Mucosa of rectum (tissue), 2 donors: Measurements from ENCODE around the gene ATAD3B.
"Not testable (repeated sequence)": the region's sequence is repeated elsewhere in the genome, so short reads cannot be mapped to it uniquely, and the experiment has no call there.

Experiments
- H3K27ac ChIP-seq, 2 donors: one replicate each; pipeline ENCODE4 v1.7.0; 2013; ENCODE audit warnings: inconsistent platforms in 2 of 2, low read depth in 2 of 2, low read length in 2 of 2
- H3K27me3 ChIP-seq, 2 donors: one replicate each; pipeline ENCODE4 v1.7.0; 2013; ENCODE audit warnings: low read length in 2 of 2; ENCODE audit not compliant: control insufficient read depth in 2 of 2, insufficient read depth in 2 of 2
- H3K36me3 ChIP-seq, 2 donors: one replicate each; pipeline ENCODE4 v1.7.0; 2013; ENCODE audit warnings: low read length in 2 of 2; ENCODE audit not compliant: control insufficient read depth in 2 of 2, insufficient read depth in 2 of 2
- H3K4me1 ChIP-seq, 2 donors: one replicate each; pipeline ENCODE4 v1.7.0; 2013; ENCODE audit warnings: low read length in 2 of 2, mild to moderate bottlenecking in 1 of 2; ENCODE audit not compliant: control insufficient read depth in 2 of 2, insufficient read depth in 2 of 2
- H3K4me3 ChIP-seq, 2 donors: one replicate each; pipeline ENCODE4 v1.7.0; 2013; ENCODE audit warnings: low read length in 2 of 2
- H3K9ac ChIP-seq, 2 donors: one replicate each; pipeline ENCODE4 v1.7.0; 2013; ENCODE audit warnings: low read length in 2 of 2, low read depth in 1 of 2, mild to moderate bottlenecking in 1 of 2
- H3K9me3 ChIP-seq, 2 donors: one replicate each; pipeline ENCODE4 v1.7.0; 2013; ENCODE audit warnings: low read length in 2 of 2; ENCODE audit not compliant: control insufficient read depth in 2 of 2
- donor health status: healthy.
- donor health status: Normal muscosa, but diverticular disease.

Gene ATAD3B

GRCh38 chr1:1479547-1480487, 8.3 kb downstream of the ATAD3B start:
- no peaks in the 10 kb centered on the region for H3K4me1 ChIP-seq
- H3K4me3 ChIP-seq, result no peak overlapping the region
- H3K27ac ChIP-seq, result no peak overlapping the region
- H3K36me3 ChIP-seq, result peaks cover 14 to 37% of the 10 kb centered on the region in 2 donors
- no peak overlapping the region for H3K9ac ChIP-seq
- no peaks in the 10 kb centered on the region for H3K9me3 ChIP-seq
- no peaks in the 10 kb centered on the region for H3K27me3 ChIP-seq

GRCh38 chr1:1480488-1480867, 8.9 kb downstream of the ATAD3B start:
- not testable (repeated sequence) for H3K9ac ChIP-seq, H3K27me3 ChIP-seq, H3K4me1 ChIP-seq, H3K9me3 ChIP-seq, H3K4me3 ChIP-seq, H3K27ac ChIP-seq
- H3K36me3 ChIP-seq, result peaks cover 14 to 37% of the 10 kb centered on the region in 2 donors

- H3K4me1 ChIP-seq, H3K9me3 ChIP-seq: not testable (repeated sequence)
- peaks cover 19 to 42% of the 10 kb centered on the region in 2 donors for H3K36me3 ChIP-seq
Measured at GRCh38 chr1:1481811-1482210, 10.2 kb downstream of the ATAD3B start.

GRCh38 chr1:1482856-1483255, 11.3 kb downstream of the ATAD3B start:
- peaks cover 22 to 39% of the 10 kb centered on the region in 2 donors for H3K36me3 ChIP-seq
- H3K4me3 ChIP-seq, result no peak overlapping the region
- no peaks in the 10 kb centered on the region for H3K4me1 ChIP-seq
- H3K9ac ChIP-seq, result no peak overlapping the region
- H3K27me3 ChIP-seq, result no peaks in the 10 kb centered on the region
- no peak overlapping the region for H3K27ac ChIP-seq
- H3K9me3 ChIP-seq, result no peaks in the 10 kb centered on the region

More at GRCh38 chr1:1481811-1482210, 10.2 kb downstream of the ATAD3B start:
- H3K27ac ChIP-seq, H3K27me3 ChIP-seq, H3K4me3 ChIP-seq, H3K9ac ChIP-seq: not testable (repeated sequence)

GRCh38 chr1:1483714-1484113, 12.1 kb downstream of the ATAD3B start:
- H3K4me3 ChIP-seq, result no peak overlapping the region
- H3K36me3 ChIP-seq, result peaks cover 20 to 36% of the 10 kb centered on the region in 2 donors
- H3K27ac ChIP-seq, result no peak overlapping the region
- no peaks in the 10 kb centered on the region for H3K27me3 ChIP-seq
- no peak overlapping the region for H3K9ac ChIP-seq
- no peaks in the 10 kb centered on the region for H3K9me3 ChIP-seq
- H3K4me1 ChIP-seq, result no peaks in the 10 kb centered on the region

- H3K9ac ChIP-seq, H3K4me3 ChIP-seq, H3K27me3 ChIP-seq, H3K9me3 ChIP-seq, H3K4me1 ChIP-seq, H3K27ac ChIP-seq: not testable (repeated sequence)
- peaks cover 16 to 36% of the 10 kb centered on the region in 2 donors for H3K36me3 ChIP-seq
Measured at GRCh38 chr1:1484976-1485750, 13.6 kb downstream of the ATAD3B start.

- not testable (repeated sequence) for H3K9ac ChIP-seq, H3K4me1 ChIP-seq, H3K27me3 ChIP-seq, H3K4me3 ChIP-seq, H3K9me3 ChIP-seq, H3K27ac ChIP-seq
- peaks cover 19 to 34% of the 10 kb centered on the region in 2 donors for H3K36me3 ChIP-seq
Measured at GRCh38 chr1:1485755-1486317, 14.3 kb downstream of the ATAD3B start.

- Histone ChIP-seq H3K9me3 (no peaks in the 10 kb centered on the region), H3K9ac (no peak overlapping the region), H3K27ac (no peak overlapping the region), H3K36me3 (peaks cover 23 to 35% of the 10 kb centered on the region in 2 donors), H3K4me3 (no peak overlapping the region), H3K4me1 (no peaks in the 10 kb centered on the region), H3K27me3 (no peaks in the 10 kb centered on the region)
Measured at GRCh38 chr1:1487701-1488100, 16.1 kb downstream of the ATAD3B start.

GRCh38 chr1:1489231-1489630, 17.7 kb downstream of the ATAD3B start:
- Histone ChIP-seq H3K27ac (no peak overlapping the region), H3K36me3 (peaks cover 26 to 27% of the 10 kb centered on the region in 2 donors), H3K9ac (no peak overlapping the region), H3K27me3 (no peaks in the 10 kb centered on the region), H3K4me3 (no peak overlapping the region), H3K9me3 (no peaks in the 10 kb centered on the region), H3K4me1 (no peaks in the 10 kb centered on the region)

- H3K9me3 ChIP-seq, result no peaks in the 10 kb centered on the region
- H3K27ac ChIP-seq, result no peak overlapping the region
- no peak overlapping the region for H3K9ac ChIP-seq
- no peaks in the 10 kb centered on the region for H3K4me1 ChIP-seq
- no peak overlapping the region for H3K4me3 ChIP-seq
- peaks cover 26 to 27% of the 10 kb centered on the region in 2 donors for H3K36me3 ChIP-seq
- no peaks in the 10 kb centered on the region for H3K27me3 ChIP-seq
Measured at GRCh38 chr1:1489861-1490260, 18.3 kb downstream of the ATAD3B start.
